Measurements from ENCODE around the gene RAB21.

- TF ChIP-seq FOXM1 (IDR thresholded peaks at IDR 0.05; ENCODE audit: borderline replicate concordance) = no peak
- TF ChIP-seq BHLHE40 (IDR thresholded peaks at IDR 0.05; ENCODE audit: borderline replicate concordance) = no peak
- TF ChIP-seq FOXA1 (IDR thresholded peaks at IDR 0.05) = no peak
- TF ChIP-seq SP1 (IDR thresholded peaks at IDR 0.05) = no peak
- no peak for TF ChIP-seq ELF4 (IDR thresholded peaks at IDR 0.05)
- no peak for TF ChIP-seq FOXK2 (IDR thresholded peaks at IDR 0.05)
- no peak for TF ChIP-seq L3MBTL2 (conservative IDR thresholded peaks at IDR 0.05)
- no peak for TF ChIP-seq TARDBP (IDR thresholded peaks at IDR 0.05)
These were observed 10.1 kb downstream of the RAB21 start for GRCh38 chr12:71764587-71765321.
